Neutrophil (primary cell): Measurements from ENCODE around the gene PIP5KL1.

Experiments used
- H3K27ac ChIP-seq: fragments of 200-600 bp; sonication (generic); 2 replicates; pipeline ENCODE4 v1.5.1; 2016; ENCODE audit warnings: mild to moderate bottlenecking, moderate library complexity
- H3K27me3 ChIP-seq: fragments of 200-600 bp; sonication (generic); 2 replicates; pipeline ENCODE4 v1.6.0; 2016; ENCODE audit warnings: mild to moderate bottlenecking
- H3K36me3 ChIP-seq: fragments of 200-600 bp; sonication (generic); 2 replicates; pipeline ENCODE4 v1.5.1; 2017
- H3K4me1 ChIP-seq, 2 experiments: fragments of 200-600 bp in 1 of 2; sonication (generic) in 1 of 2; 1 replicate in 1 of 2; 2 replicates in 1 of 2; pipeline versions ENCODE4 v1.5.1 to v1.6.1; 2013 to 2016; ENCODE audit warnings: low read depth in 1 of 2, low read length in 1 of 2, mild to moderate bottlenecking in 1 of 2, moderate library complexity in 1 of 2; ENCODE audit not compliant: control insufficient read depth in 1 of 2, insufficient read depth in 1 of 2
- H3K4me3 ChIP-seq, 2 experiments: fragments of 200-600 bp in 1 of 2; sonication (generic) in 1 of 2; 1 replicate in 1 of 2; 2 replicates in 1 of 2; pipeline ENCODE4 v1.5.1; 2013 to 2016; ENCODE audit warnings: low read depth in 1 of 2, low read length in 1 of 2, mild to moderate bottlenecking in 1 of 2, moderate library complexity in 1 of 2
- H3K9me3 ChIP-seq: fragments of 200-600 bp; sonication (generic); 2 replicates; pipeline ENCODE4 v1.5.1; 2016
- CTCF ChIP-seq: fragments of 200-600 bp; sonication (generic); IDR thresholded peaks from 2 replicates; pipeline ENCODE4 v1.5.1; 2016; ENCODE audit warnings: antibody characterized with exemption

Gene PIP5KL1

DNA sequence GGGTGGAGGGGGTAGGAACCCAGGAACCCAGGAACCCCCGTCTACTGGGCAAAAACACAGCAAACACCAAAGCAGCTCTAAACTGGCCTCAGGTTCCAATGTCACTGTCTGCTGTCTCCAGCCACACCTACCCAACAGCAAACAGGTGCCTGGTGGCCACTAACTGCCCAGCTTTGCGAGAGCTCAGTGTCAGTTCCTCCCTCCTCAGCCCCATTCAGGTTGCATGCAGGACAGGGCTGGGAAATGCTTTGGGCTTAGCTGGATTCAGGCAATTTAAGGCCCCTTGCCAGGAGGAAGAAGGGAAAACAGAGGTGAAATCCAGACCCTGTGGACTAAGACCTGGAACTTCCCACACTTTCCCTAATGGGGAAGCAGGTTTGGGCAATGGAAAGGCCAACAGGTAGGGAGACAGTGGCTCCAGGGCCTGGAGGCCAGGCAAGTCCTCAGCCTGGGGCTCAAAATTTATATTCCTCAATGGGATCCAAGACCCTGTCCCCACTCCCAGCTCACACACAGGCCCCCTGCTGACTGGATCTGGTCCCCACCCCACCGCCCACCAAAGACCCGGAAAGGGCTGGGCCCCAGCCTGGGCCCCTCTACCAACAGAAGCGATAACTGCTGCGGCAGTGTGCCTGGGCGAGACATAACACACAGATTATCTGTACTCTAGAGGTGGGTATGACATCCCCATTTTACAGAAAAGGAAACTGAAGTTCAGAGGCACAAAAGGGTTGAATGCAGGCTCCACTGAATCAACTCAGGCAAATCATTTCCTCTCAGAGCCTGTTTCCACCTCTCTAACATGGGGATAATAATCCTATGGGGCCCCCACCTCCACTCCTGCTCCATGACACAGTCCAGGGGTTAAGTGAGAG lies 46.7 kb upstream of the PIP5KL1 start:
- no peak overlapping the region for H3K4me3 ChIP-seq
- no peaks in the 10 kb centered on the region for H3K36me3 ChIP-seq
- H3K27me3 ChIP-seq = peaks cover 22% of the 10 kb centered on the region
- H3K4me1 ChIP-seq = peaks cover 15 to 16% of the 10 kb centered on the region in 2 experiments
- no peak overlapping the region for H3K27ac ChIP-seq
- H3K9me3 ChIP-seq = no peaks in the 10 kb centered on the region
- TF ChIP-seq CTCF = no peak

DNA sequence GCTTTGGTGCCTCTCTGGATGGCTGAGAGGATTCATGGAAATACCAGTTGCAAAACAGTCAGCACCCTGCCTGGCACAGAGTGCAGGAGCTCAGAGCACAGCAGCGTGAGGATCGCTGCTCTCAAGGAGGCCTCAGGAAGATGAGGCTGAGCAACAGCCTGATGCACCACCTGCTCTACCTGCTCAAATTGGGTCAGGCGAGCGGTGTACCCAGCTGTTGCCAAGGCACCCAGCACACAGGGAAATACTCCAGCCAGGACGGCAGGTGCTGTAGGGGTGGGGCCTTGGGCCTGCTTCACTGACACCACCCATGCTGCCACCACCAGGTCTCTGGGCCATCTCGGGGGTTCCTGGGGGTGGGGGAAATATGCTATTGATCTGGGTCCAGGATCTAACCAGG lies 45.9 kb upstream of the PIP5KL1 start:
- Histone ChIP-seq H3K9me3 (no peaks in the 10 kb centered on the region), H3K4me1 (peaks cover 19 to 20% of the 10 kb centered on the region in 2 experiments), H3K4me3 (no peak overlapping the region), H3K27me3 (peaks cover 26% of the 10 kb centered on the region), H3K36me3 (no peaks in the 10 kb centered on the region), H3K27ac (no peak overlapping the region)
- TF ChIP-seq CTCF = no peak

DNA sequence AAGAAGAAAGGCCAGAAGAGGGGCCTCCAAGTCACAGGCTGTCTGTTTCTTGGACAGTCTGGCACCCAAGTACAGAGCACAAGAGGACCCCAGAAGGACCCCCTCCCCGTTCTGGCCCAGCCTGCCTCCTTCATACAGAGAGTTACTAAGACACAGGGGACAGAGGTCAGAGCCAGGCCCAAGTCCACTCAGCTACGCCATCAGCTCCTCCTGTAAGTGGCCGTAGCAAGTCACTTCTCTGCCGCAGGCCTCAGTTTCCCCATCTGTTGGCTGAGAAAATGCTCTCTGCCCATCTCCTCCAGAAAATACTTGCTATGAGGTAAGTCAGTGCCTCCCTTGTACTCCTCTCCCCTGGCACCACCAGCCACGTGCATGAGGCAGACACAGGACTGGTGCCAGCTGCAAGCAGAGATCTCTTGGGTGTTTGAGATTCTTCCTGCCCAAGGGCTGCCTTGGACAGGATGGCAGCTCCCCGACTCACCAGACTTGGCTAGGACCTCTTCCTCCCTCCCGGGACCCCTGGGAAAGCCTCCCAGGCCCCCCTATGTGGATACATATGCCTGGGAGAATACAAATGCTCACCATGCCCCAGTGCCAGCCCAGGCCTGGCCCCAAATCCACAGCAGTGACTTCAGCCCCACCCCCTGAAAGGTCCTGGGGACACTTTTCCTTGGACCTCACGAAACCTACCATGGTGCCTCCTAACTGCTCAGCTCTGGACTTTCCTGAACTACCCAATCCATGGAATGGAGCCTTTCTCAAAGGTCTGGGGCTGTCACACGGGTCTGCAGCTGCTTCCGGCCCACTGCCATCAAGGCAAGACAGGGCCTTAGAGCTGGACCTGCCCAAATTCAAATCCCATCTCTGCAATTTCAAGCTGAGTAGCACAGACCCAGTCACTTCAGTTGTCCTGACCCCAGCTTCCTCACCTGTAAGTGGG lies 45.1 kb upstream of the PIP5KL1 start:
- Histone ChIP-seq H3K4me3 (no peak overlapping the region), H3K9me3 (no peaks in the 10 kb centered on the region), H3K36me3 (no peaks in the 10 kb centered on the region), H3K27me3 (peaks cover 26% of the 10 kb centered on the region), H3K4me1 (peaks cover 16 to 24% of the 10 kb centered on the region in 2 experiments), H3K27ac (no peak overlapping the region)
- TF ChIP-seq CTCF = no peak

- Histone ChIP-seq H3K27ac (no peak overlapping the region), H3K36me3 (no peaks in the 10 kb centered on the region), H3K4me3 (no peak overlapping the region), H3K4me1 (peaks cover 12 to 20% of the 10 kb centered on the region in 2 experiments), H3K9me3 (no peaks in the 10 kb centered on the region), H3K27me3 (peaks cover 20% of the 10 kb centered on the region)
- TF ChIP-seq CTCF = no peak
These were observed 44.2 kb upstream of the PIP5KL1 start for GRCh38 chr9:127974769-127975261.

DNA sequence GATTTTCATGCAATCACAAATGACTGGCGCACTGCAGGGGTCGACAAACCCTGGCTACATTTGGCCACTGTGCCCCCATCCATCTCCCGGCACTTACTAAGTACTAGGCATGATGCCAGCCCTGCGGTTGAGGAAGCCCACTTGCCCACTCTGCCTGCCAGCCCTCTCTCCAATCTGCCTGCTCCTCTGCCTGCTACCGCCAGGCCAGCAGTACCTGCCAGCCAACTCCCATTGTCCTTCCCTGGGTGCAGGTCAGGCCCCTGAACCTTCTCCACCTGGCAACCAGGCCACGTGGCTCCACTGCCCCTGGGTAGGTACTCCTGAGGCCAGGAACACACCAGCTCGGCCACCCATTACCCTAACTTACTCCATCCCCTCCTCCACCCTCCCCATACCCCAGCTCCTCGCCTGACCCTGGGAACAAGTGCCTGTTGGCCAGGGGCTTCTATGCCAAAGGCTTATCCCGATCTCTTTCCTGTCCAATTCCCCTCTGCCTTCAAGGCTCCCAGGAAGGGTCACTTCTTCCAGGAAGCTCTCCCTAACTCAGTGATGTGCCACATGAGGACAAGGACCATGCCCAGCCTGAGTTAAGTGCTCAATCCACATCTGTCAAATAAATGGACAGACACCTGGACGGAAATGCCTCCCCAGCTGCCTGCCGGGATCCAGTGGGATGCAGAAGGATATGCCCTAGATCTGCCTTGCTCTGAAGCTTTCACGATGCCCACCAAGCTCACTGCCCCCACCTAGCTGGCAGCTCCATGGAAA lies 43.6 kb upstream of the PIP5KL1 start:
- Histone ChIP-seq H3K4me1 (peaks cover 9 to 15% of the 10 kb centered on the region in 2 experiments), H3K27me3 (peaks cover 14% of the 10 kb centered on the region), H3K36me3 (no peaks in the 10 kb centered on the region), H3K4me3 (no peak overlapping the region), H3K27ac (no peak overlapping the region), H3K9me3 (no peaks in the 10 kb centered on the region)
- TF ChIP-seq CTCF = no peak
